HG03139 (cell line): Measurements from ENCODE around the gene SMPD4.
"Not testable (repeated sequence)": the region's sequence is repeated elsewhere in the genome, so short reads cannot be mapped to it uniquely, and the experiment has no call there.

Experiments
- ATAC-seq: cut with Tn5 transposase; IDR thresholded peaks from one replicate; pipeline ENCODE4 v1.9.1; 2021; ENCODE audit not compliant: unreplicated experiment

The SMPD4 gene

GRCh38 chr2:130187268-130187667 is 5.9 kb upstream of the SMPD4 start:
- no peak for ATAC-seq

GRCh38 chr2:130186391-130186790 is 5.0 kb upstream of the SMPD4 start:
- no peak for ATAC-seq

- no peak for ATAC-seq
Measured at GRCh38 chr2:130185896-130186295, 4.5 kb upstream of the SMPD4 start.

- no peak for ATAC-seq
Measured at GRCh38 chr2:130185436-130185835, 4.0 kb upstream of the SMPD4 start.

GRCh38 chr2:130183512-130184373 is 2.3 kb upstream of the SMPD4 start:
- no peak for ATAC-seq

GRCh38 chr2:130182826-130183511 is 1.6 kb upstream of the SMPD4 start:
- ATAC-seq: peak; percentile 5

- peak; percentile 75 for ATAC-seq
Measured at GRCh38 chr2:130181880-130182682, 679 bp upstream of the SMPD4 start, which contains the start of gene MZT2B. Gene MZT2B, plus strand, starts transcription at chr2:130182262. Its CDS starts 21 bp downstream, at chr2:130182283.

- not testable (repeated sequence) for ATAC-seq
Measured at GRCh38 chr2:130180404-130181324, 738 bp downstream of the SMPD4 start.

GRCh38 chr2:130174866-130175265 is 6.5 kb downstream of the SMPD4 start:
- not testable (repeated sequence) for ATAC-seq

GRCh38 chr2:130169896-130170295 is 11.5 kb downstream of the SMPD4 start:
- ATAC-seq: no peak

GRCh38 chr2:130169163-130169562 is 12.2 kb downstream of the SMPD4 start:
- not testable (repeated sequence) for ATAC-seq

GRCh38 chr2:130166611-130167010 is 14.8 kb downstream of the SMPD4 start:
- not testable (repeated sequence) for ATAC-seq

GRCh38 chr2:130165293-130166016 is 15.9 kb downstream of the SMPD4 start:
- ATAC-seq: no peak

- ATAC-seq: no peak
Measured at GRCh38 chr2:130162968-130163367, 18.4 kb downstream of the SMPD4 start.

- ATAC-seq: not testable (repeated sequence)
Measured at GRCh38 chr2:130162486-130162885, 18.9 kb downstream of the SMPD4 start.

- not testable (repeated sequence) for ATAC-seq
Measured at GRCh38 chr2:130160838-130161705, 20.3 kb downstream of the SMPD4 start.

GRCh38 chr2:130160131-130160530 is 21.3 kb downstream of the SMPD4 start:
- ATAC-seq: no peak

GRCh38 chr2:130159376-130159775 is 22.0 kb downstream of the SMPD4 start:
- ATAC-seq: not testable (repeated sequence)

GRCh38 chr2:130158631-130159030 is 22.8 kb downstream of the SMPD4 start:
- no peak for ATAC-seq
